GM04504 (cell line): Measurements from ENCODE around the gene HRCT1.
"Not testable (repeated sequence)": the region's sequence is repeated elsewhere in the genome, so short reads cannot be mapped to it uniquely, and the experiment has no call there.

Experiments used
- DNase-seq: peaks from one replicate; pipeline ENCODE4 v3.0.0-alpha.2; 2012; ENCODE audit warnings: low read depth

Gene HRCT1

DNA sequence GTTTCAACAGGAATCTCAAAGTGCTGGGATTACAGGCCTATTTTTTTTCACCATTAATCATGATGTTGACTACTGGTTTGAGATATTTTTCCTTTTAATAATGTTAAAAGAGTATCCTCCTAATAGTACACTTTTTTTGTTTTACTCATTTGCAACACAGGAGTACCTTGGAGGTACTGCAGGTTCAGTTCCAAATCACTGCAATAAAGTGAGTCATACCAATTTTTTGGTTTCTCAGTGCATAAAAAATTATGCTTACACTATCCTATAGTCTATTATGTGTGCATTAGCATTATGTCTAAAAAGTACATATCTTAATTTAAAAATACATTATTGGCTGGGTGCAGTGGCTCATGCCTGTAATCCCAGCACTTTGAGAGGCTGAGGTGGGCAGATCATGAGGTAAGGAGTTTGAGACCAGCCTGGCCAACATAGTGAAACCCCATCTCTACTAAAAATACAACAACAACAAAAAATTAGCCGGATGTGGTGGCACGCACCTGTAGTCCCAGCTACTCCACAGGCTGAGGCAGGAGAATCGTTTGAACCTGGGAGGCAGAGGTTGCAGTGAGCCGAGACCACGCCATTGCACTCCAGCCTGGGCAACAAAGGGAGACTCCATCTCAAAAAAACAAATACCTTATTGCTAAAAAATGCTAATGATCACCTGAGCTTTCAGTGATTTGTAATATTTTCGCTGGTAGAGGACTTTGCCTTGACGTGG is 8.5 kb upstream of the HRCT1 start:
- DNase-seq = not testable (repeated sequence)

DNA sequence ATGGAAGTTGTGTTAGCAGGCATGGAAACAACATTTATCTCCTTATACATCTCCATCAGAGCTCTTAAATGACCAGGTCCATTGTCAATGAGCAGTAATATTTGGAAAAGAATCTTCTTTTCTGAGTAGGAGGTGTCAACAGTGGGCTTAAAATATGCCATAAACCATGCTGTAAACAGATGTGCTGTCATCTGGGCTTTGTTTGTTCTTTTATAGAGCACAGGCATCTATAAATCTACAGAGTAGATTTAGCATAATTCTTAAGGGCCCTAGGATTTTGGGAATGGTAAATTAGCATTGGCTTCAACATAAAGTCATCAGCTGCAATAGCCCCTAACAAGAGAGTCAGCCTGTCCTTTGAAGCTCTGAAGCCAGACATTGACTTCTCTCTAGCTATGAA is 7.7 kb upstream of the HRCT1 start:
- no peak for DNase-seq

DNA sequence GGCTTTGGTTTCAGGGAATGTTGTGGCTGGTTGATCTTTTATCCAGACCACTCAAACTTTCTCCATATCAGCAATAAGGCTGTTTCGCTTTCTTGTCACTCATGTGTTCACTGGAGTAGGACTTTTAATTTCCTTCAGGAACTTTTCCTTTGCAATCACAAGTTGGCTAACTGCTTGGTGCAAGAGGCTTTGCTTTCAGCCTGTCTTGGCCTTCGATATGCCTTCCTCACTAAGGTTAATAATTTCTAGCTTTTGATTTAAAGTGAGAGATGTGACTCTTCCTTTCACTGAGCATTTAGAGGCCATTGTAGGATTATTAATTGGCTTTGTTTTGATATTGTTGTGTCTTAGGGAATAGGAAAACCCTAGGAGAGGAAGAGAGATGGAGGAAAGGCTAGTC is 7.0 kb upstream of the HRCT1 start:
- DNase-seq = no peak

DNA sequence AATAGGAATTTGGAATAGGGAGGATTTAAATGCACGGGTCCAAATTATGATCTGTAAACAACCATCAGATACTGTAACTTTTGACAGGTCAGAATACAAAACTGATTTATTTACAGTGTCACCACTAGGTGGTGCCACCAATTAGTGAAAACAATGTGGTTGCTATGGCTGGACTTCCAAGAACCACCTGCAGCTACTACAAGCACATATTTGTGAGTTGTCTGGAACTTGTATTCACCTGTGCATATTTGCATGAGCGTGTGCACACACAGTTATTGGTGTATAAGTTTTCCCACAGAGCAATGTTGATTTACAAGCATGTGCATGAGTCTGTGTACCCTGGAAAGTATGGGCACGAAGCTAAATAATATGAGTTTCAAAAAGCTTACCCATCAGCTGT is 3.0 kb upstream of the HRCT1 start:
- DNase-seq = no peak

DNA sequence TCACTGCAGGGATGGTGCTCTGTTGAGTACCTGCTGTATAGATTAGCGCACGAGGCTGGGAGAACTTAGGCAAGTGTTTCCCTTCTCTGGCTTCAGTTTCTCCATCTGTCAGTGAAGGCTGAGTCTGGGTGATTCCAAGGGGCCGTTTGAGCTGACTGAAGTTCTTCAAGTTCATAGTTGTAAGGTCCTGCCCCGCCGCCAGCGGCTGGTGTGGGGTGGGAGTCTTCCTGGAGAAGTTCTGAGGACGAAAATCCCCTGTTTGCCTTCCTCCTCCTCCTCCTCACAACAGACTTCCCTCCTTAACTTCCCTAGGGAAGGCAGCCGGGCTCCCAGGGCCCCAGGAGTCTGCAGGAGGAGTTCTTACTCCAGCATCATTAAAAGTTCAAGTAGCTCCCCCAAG is 1.7 kb upstream of the HRCT1 start:
- DNase-seq = no peak

DNA sequence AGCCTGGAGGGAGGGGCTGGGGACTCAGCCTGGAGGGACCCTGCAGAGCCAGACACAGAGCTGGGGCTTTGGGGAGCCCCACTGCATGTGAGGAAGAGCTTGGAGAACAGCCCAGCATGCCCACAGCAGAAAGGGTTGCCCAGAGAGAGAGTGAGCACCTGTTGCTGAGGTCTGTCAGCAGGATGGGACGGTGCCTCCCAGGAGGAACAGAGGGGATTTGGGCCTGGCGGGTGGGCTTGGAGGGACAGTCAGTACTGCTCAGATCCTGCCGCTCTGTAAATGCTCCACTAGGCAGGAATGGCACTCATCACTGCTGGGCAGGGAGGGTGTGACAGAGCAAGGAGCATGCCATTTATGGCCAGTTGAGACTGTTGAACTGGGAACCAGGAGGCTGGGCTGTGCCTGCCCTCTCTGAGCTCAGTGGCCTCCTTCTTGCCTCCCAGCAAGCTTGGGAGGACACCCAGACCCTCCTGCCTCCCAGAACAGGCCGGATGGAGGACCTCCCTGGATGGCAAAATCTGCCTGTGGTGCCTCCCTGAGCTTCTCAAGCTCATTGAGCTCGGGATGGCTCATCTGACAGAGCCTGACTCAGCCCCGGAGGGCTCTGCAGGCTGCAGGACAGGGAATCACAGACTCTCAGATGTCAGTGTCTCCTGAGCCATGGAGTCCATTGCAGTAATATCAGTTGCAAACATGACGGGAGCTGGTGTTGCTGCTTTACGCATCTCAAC is 786 bp upstream of the HRCT1 start:
- no peak for DNase-seq

DNA sequence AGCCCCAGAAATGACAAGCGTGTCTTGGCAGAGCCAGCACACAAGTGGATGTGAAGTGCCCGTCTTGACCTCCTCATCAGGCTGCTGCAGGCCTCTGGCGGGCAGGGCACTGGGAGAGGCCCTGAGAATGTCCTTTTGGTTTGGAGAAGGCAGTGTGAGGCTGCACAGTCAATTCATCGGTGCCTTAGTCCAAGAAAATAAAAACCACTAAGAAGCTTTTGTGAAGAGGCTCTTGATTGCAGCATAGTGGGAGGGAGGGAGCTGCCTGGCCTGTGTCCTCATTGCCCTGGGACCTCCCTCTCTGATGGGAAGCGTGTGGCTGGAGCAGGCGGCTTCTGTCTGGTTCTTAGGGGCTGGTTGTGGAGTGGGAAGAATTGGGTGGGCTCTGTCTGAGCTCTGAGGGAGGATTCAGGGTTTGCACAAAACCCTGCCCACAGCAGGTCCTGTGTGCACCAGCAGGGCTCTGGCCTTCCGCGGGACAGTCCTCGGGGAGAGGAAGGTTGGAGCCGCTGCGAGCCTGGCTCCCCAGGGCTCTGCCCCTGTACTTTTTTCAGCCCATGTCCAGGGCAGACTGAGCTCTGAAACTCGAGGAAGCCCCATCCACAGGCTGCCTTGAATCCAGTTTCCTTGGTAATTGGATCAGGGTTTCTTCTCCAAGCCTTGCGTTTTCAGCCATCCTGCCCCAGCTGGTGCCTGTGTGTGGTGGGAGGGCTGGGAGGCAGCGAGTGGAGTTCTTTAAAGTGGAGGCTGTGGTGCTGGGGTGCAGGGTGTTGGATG is 1.1 kb downstream of the HRCT1 start:
- DNase-seq = no peak

DNA sequence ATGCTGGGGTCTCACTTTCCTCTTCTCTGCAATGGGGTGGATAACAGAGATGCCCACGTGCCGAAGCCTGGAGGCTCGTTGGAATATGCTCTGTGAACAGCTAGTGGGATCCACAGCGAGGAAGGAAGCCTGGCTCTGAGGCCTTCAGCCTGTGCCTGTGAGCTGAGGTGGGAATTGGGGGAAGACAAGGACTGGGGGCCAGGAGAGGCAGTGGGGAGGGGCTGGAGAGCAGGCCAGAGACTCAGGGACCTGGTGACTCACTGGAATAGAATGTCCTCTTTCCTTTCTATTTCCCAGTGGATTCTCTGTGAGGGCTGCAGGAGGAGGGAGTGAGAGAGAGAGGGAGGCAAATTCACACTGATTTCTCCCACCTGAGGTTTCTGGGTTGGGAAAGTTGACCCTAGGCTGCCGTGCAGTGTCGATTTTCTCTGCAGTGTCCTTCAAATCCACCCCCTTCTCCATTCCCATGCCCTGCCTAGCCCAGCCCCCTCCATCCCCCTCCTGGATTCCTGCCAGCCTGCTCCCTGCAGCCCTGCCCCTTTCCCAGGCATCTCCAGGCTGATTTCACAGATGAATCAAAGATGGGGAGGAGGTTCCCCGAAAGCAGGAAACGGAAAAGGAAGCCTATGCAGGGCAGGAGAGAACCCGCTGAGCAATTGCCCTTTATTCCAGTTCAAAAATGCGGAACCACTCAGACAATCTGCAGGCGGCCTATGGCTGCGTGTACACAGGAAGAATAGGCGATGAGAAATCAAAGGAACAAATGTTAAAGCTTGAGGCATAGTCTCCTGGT is 1.9 kb downstream of the HRCT1 start:
- peak; percentile 69 for DNase-seq

DNA sequence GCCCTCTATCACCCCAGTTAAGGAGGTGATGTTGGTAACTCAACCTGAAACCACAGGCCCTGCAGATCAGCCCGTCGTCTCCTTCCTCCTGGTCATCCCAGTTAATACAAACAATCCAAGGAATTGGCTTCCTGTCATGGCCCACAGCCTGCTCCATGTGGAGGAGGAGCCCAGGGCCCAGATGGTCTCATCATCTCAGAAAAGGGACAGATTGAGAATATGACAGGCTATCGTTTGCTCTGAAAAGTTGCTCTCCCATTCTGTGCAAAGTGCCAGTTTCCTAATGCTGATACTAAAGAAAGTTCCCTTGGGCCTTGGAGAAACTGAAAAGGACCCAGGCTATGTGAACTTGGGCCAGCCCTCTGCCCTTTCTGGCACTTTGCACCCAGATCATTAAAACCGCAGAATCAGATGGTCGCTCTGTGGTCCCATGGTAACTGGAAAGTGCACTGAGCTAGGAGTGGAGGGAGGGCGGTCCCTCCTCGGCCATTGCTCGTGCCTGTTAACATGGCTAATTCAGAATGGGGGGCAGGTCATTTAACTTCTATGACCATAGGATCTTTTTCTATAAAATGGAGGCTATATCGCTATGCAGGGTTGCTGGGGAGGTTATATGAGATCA is 2.6 kb downstream of the HRCT1 start:
- no peak for DNase-seq

DNA sequence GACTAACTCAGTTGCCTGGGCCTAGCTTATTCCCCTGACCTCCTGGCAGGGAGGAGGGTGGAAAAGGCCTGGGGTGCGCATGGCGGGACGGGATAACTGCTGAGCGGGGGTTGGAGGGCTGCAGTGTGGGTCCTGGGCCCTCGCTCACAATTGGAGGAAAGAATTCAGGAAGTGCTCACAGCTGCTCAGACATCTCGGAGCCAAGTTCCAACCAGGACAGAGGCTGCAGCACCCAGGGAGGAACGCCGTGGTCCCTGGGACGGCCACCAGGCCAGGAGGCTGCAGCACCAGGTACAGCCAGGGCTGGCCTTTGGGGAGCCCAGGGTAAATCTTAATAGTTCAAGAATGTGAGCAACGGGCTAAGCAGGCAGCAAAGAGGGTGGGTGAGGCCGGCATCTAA is 3.3 kb downstream of the HRCT1 start, which contains the start of gene SPAAR:
SPAAR (plus strand) TSS at position 217 of the 400 bp plus-strand sequence. CDS start 974 bp downstream, outside the sequence.
- DNase-seq = no peak

DNA sequence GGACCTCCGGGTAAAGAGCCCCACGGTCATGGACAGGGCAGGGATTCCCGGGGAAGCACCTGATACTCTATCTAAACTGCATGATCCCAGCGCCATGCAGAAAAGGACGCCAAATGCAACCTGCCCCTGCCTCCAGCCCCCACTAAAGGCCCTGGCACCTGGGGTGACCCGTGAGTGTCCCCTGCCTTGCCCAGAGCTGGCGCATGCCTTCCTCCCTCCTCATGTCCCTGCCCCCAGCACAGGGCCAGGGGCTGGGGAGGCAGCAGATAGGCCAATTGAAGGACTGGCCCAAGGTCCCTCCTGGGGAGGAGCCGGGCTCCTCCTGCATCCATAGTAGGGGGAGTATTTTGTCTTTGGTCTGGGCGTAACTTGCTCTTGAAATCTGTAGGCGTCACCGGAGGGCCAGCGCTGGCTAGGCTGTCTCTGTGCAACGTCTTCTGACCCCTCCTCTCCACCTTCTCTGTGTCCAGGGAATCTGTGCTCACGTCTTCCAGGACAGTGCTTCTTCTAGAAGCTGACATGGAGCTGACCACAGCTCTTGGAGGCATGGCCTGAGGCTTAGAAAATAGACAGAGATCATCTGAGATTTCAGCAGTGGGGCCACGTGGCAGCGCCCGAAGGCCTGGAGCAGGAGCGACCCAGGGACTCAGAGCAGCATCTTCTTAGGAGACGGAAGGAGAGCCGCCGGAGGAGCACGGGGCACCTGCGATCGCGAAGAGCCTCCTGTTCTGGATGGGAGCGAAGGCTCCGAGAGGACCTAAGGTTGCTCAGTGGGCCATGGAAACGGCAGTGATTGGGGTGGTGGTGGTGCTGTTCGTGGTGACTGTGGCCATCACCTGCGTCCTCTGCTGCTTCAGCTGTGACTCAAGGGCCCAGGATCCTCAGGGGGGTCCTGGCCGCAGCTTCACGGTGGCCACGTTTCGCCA is 3.9 kb downstream of the HRCT1 start:
- DNase-seq = no peak

DNA sequence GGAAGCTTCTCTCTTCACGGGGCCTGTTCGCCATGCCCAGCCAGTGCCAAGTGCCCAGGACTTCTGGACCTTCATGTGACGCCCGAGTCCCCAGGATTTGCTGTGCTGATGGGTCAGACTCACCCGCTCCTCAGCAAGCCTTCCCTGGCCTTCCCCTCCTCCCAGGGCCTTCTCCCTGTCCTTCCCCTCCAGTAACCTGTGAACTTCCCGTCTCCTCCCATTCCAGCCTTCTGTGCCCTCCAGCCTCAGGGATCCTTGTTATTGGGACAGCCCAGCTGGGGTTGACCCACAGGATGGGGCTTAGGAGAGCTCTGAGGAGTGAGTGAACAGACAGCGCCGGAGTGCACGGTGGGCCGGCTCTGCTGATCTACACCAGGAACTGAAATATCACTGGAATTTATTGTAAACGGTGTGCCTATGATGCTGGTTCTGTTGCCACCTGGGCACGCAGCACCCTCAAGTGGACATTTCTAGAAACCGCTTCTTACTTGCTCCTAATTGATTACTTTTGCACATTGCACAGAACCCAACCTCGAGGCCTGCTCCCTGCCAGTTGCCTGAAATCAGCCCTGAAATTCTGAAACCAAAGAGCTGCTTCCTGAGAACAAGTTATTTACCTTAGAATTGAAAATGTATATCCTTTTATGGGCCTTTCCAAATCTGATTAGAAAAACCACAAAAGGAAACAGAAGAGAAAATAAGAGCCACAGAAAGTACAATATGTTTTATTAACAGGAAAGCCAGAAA is 4.8 kb downstream of the HRCT1 start:
- DNase-seq = no peak

DNA sequence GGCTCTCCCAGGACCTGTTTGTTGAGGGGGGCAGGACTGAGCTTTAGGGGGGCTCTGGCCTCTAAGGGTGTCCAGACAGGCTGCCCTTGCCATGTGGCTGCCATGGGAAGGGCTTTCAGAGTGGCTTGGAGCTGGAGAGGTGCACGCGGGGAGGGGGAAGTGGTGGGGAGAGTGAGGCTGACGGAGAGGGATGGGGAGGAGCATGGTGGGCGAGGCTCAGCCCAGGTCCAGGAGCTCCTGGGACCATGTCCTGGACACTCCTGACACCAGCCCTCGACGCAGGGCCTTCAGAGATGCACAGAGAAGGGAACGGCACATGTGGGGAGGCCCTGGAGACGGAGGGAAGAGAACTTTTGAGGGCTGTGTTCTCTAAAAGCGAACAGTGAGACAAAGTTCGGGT is 5.7 kb downstream of the HRCT1 start:
- no peak for DNase-seq

DNA sequence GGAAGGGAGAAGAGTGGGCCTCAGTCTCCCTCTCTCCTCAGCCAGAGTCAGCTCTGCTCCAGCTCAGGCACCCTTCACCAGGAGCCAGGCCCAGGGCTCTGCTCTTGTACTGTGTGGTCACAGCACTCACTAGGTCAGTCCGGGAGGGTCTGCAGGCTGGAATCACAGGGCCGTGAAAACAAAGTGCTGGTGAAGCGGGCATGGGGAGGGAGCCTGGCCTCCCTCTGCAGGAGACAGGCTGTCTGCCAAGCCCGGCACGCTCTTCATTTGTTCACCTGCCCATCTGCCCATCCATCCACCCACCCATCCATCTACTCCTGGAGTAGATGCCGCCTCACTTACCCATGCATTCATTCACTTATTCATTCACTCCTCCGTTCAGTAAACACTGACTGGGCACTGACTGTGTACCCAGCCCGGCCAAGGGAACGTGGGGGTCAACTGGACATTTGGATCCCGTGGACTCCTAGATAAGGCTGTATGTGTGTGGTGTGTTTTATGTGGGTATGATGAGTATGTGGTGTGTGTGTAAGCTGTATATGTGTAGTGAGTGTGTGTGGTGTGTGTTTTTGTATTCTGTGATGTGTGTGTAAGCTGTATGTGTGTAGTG is 6.9 kb downstream of the HRCT1 start:
- DNase-seq = no peak

DNA sequence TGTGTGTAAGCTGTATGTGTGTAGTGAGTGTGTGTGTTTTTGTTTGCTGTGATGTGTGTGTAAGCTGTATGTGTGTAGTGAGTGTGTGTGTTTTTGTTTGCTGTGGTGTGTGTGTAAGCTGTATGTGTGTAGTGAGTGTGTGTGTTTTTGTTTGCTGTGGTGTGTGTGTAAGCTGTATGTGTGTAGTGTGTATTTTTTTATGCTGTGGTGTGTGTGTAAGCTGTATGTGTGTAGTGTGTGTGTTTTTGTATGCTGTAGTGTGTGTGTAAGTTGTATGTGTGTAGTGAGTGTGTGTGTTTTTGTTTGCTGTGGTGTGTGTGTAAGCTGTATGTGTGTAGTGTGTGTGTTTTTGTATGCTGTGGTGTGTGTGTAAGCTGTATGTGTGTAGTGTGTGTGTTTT is 7.4 kb downstream of the HRCT1 start:
- not testable (repeated sequence) for DNase-seq

DNA sequence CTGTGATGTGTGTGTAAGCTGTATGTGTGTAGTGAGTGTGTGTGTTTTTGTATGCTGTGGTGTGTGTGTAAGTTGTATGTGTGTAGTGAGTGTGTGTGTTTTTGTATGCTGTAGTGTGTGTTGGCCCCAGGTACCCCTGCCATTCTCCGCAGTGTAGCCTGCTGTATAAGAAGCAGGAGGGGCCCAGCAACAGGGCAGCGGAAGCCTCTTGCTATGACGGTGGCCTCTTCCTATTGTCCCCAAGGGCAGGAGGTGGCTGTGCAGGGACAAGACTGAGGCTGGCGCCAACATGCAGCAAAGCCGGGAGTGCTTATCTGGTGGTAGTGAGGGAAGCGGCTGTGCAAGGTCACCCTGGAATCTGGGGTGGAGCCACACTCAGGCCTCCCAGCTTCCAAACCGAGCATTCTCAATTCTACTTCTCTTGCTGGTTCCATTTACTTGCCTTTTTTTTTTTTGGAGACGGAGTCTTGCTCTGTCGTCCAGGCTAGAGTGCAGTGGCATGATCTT is 8.4 kb downstream of the HRCT1 start:
- no peak for DNase-seq

DNA sequence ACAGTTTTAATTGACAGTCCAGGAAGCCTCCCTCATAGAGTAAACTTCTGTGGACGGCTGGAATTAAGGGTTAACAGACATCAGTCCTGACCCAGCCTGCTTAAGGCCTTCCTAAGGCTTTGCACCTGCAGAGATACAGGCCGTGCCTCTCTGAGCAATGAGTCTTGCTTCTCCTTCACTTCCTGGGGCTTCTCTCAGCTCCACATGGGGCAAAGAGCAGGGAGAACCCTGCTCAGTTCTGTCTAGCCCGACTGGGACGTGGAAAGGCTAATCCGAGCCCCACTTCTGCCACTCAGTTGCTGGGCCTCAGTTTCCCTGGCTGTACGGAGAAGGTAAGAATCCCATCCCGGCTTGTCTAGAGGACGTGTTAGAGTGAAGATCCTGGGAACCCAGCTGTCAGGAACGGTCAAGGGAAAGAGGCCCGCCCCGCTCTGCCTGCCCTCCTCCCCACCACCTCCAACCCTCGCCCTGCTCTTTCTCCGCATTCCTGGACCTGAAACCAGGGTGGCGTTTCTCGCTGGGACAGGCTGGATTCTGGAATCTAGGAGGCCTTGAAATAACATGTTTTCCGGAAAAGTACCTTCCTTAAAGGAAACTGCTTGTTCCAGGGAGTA is 9.8 kb downstream of the HRCT1 start:
- no peak for DNase-seq

DNA sequence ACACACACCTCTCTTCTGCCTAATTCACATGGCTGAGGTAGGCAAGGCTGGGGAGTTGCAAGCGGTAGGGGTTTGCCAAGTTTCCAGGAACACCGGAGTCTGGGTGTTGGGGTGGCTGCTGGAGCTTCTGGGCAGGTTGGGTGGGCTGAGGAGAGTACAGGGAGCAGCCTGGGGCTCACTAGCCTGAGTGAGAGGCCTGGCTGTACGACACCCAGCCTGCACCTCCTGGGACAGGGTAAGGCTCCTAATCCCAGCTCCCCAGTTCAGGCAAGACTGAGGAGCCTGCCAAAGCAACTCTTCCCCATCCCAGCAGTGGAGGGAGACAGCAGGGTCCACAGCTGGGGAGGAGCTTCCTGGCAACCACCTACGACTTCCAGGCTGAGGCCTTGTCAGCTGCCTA is 11.3 kb downstream of the HRCT1 start:
- no peak for DNase-seq

DNA sequence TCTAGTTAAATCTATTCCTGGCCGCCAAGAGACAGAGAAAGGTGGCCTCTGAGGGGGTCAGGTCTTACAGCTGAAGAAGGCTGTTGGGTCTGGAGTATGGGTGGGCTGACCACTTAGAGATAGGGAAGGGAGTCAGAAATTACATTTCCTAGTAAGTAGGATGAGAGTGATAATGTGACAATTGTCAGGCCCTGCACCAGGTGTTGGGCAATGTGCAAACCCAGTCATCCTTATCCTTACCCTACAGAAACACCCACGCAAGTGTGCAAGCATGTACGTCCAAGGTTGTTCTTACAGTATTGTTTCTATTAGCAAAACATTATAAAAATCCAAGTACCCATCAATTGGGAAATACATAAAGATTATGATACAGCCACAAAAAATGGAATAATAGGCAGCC is 12.8 kb downstream of the HRCT1 start:
- DNase-seq = no peak
